DND-41 (cell line): Measurements from ENCODE around the gene SP7.

Experiments
- CTCF ChIP-seq: IDR thresholded peaks from 2 replicates; pipeline ENCODE4 v1.5.1; 2012; ENCODE audit warnings: borderline replicate concordance, low read length, moderate library complexity, mild to moderate bottlenecking; ENCODE audit not compliant: poor library complexity, severe bottlenecking; ENCODE audit errors: extremely low read depth
- EZH2 ChIP-seq: IDR thresholded peaks from 3 replicates; pipeline ENCODE4 v1.6.1; 2012; ENCODE audit warnings: borderline replicate concordance, low read depth, mild to moderate bottlenecking, moderate library complexity, low read length, inconsistent platforms; ENCODE audit not compliant: severe bottlenecking

- TF ChIP-seq CTCF, result no peak
- no peak for TF ChIP-seq EZH2
Observed at GRCh38 chr12:53288322-53288721, 47.8 kb downstream of the SP7 start.
